Right atrium auricular region (tissue), 2 donors: Measurements from ENCODE around the gene MEDAG. TPM values are rescaled to one million over a fixed set of nuclear protein-coding genes. Genes with fewer than 3 reads are reported as not detected.

Experiments used
- DNase-seq: peaks from one replicate; pipeline ENCODE4 v3.0.0-alpha.2; 2019; ENCODE audit warnings: low spot score
- H3K27ac ChIP-seq, 2 donors: fragments of 200-600 bp; sonication (generic); 1 replicate in 1 of 2; 2 replicates in 1 of 2; pipeline ENCODE4 v1.5.1; 2016 to 2019
- H3K27me3 ChIP-seq, 2 donors: fragments of 200-600 bp; sonication (generic); one replicate each; pipeline versions ENCODE4 v1.5.1 to v1.6.0; 2017 to 2019
- H3K36me3 ChIP-seq: fragments of 200-600 bp; sonication (generic); one replicate; pipeline ENCODE4 v1.5.1; 2016
- H3K4me1 ChIP-seq, 2 donors: fragments of 200-600 bp; sonication (generic); one replicate each; pipeline versions ENCODE4 v1.5.1 to v1.6.0; 2017 to 2019
- H3K4me3 ChIP-seq, 2 donors: fragments of 200-600 bp; sonication (generic); 1 replicate in 1 of 2; 2 replicates in 1 of 2; pipeline ENCODE4 v1.5.1; 2017 to 2019; ENCODE audit warnings: mild to moderate bottlenecking in 1 of 2, moderate library complexity in 1 of 2
- H3K9me3 ChIP-seq, 2 donors: fragments of 200-600 bp; sonication (generic); one replicate each; pipeline ENCODE4 v1.5.1; 2019
- total RNA-seq, 2 donors: library from RNA; depleted of rRNA; stranded (reverse); fragments of >200 nt; gene quantifications; one replicate each; pipeline ENCODE4 v1.1.0, GENCODE V29; 2016
- TF ChIP-seq, protein P1 (sequence below), 2 donors: fragments of 200-600 bp; sonication (generic); IDR thresholded peaks; one replicate each; pipeline ENCODE4 v1.5.1; 2019; ENCODE audit warnings: antibody characterized with exemption in 2 of 2

The MEDAG gene
- total RNA-seq, 2 donors from 2014 or later, result 37.4 to 42.4 TPM

DNA sequence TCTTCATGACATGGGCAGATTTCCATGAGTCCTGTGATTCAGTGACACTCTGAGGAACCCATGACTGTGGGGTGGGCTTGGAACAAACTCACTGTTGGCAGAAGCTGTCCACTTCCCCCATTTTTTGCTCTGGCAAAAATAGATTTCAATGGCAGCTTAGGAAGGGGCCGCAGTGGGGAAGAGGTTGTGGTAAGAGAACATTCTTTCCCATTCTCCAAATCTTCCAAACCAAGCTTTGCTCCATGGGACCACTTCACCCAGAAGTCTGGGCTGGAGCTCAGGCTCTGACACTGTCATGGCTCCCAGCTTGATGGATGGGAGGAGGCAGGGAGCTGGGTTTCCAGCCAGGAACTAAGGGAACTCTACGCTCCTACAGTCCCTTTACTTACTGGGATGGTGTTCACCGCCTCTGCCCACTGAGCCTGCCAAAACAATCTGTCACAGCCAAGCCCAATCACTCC, 24.9 kb upstream of the MEDAG start:
- H3K4me1 ChIP-seq, result peaks cover 0 to 8% of the 10 kb centered on the region in 2 donors
- no peaks in the 10 kb centered on the region for H3K27me3 ChIP-seq
- DNase-seq, result peak; percentile 78
- H3K4me3 ChIP-seq, result no peak overlapping the region
- no peaks in the 10 kb centered on the region for H3K36me3 ChIP-seq
- TF ChIP-seq, protein P1, sequence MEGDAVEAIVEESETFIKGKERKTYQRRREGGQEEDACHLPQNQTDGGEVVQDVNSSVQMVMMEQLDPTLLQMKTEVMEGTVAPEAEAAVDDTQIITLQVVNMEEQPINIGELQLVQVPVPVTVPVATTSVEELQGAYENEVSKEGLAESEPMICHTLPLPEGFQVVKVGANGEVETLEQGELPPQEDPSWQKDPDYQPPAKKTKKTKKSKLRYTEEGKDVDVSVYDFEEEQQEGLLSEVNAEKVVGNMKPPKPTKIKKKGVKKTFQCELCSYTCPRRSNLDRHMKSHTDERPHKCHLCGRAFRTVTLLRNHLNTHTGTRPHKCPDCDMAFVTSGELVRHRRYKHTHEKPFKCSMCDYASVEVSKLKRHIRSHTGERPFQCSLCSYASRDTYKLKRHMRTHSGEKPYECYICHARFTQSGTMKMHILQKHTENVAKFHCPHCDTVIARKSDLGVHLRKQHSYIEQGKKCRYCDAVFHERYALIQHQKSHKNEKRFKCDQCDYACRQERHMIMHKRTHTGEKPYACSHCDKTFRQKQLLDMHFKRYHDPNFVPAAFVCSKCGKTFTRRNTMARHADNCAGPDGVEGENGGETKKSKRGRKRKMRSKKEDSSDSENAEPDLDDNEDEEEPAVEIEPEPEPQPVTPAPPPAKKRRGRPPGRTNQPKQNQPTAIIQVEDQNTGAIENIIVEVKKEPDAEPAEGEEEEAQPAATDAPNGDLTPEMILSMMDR (IDR thresholded peaks at IDR 0.05), result no peak
- H3K27ac ChIP-seq, result peak overlapping the region; percentile 60 to 73
- no peaks in the 10 kb centered on the region for H3K9me3 ChIP-seq

DNA sequence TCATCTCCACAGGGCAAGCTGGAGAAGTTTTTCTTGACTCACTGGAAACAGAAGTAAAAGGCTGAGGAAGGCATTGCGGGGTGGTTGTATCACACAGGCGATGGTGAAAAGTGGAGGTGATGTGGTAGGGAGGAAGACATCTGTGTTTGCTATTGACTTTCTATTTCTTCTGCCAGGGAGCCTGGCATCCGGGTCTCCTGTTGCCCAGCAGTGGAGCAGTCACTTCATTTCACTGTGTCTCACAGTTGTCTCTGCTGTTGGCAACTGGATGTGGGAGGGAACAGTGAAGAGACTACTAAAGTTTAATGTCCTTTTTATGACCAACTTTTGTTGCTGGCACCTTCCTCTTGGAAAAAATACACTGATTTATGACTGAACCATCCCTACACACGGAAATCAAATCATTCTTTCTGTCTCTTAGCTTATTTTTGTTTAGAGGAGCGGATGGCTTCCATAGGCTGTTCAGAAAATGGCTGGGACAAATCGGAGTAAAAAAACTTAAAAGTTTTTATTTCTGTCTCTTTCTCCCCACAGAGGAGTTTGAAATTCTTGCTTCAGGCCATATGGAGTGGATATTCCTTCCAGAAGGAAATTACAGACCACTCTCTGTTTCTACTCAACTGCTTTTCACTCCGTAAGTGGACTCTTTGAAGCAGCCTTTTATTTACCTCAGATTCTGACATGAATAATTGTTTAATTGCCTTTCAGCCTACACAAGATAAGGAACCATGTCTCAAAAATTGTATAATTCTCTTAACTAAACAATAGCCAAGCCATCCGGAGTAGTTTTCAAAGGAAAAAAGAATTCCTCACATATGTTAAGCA, 23.8 kb upstream of the MEDAG start:
- TF ChIP-seq, protein P1 (IDR thresholded peaks at IDR 0.05), result no peak
- DNase-seq, result no peak
- no peaks in the 10 kb centered on the region for H3K27me3 ChIP-seq
- H3K36me3 ChIP-seq, result no peaks in the 10 kb centered on the region
- H3K4me1 ChIP-seq, result peaks cover 0 to 8% of the 10 kb centered on the region in 2 donors
- peak overlapping the region; percentile 60 to 73 for H3K27ac ChIP-seq
- no peaks in the 10 kb centered on the region for H3K9me3 ChIP-seq
- no peak overlapping the region for H3K4me3 ChIP-seq

DNA sequence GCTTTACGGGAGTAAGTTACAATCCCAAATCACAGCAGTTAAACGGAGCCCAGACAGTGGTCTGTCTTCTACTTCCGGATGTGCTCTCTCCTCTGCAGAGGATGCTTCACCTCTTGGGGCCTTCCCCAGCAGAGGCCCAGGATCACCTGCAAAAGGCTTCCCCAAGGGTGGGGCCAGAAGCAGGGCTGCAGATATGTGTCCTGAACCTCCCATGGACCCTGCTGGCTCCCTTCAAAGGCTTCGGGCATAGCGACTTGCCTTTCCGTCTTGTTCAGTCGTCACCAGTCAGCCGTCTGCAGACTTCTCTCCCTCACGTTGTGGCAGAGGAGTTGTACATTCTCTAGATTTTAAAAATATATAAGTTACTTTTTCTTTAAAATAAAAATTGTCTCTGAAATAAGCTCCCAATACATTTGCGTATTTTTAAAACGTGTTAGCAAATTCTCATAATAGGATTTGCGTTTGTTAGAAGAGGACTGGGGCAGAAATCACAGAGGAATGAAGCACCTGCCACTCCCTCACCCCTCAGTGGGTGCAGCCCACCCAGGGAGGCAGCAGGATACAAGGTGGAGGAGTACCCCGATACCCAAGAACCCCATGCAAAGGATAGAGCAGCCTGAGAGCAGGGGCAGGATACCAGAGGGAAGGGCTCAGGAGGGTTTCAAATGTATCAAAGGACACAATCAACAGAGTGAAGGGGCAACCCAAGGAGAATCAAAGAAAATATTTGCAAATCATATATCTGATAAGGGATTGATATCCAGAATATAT, 22.9 kb upstream of the MEDAG start:
- TF ChIP-seq, protein P1 (IDR thresholded peaks at IDR 0.05), result no peak
- Histone ChIP-seq H3K27me3 (no peaks in the 10 kb centered on the region), H3K4me3 (no peak overlapping the region), H3K9me3 (no peaks in the 10 kb centered on the region), H3K4me1 (peaks cover 0 to 8% of the 10 kb centered on the region in 2 donors), H3K27ac (no peak overlapping the region), H3K36me3 (no peaks in the 10 kb centered on the region)
- no peak for DNase-seq

DNA sequence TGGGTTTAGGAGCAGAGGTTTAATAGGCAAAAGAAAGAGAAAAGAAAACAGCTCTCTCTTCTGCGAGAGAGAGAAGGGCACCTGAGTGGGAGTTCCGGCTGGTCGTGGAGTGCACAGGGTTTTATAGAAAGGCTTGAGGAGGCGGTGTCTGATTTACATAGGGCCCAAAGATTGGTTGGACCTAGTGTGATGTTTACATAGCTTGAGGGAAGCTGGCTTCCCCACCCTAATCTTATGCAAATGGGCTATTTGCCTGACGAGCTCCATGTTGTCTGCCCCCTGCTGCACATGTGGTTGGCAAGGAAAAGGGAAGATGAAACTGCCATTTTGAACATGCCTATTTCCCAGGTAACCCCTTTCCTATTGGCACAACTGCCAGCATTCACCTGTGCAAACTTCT, 21.5 kb upstream of the MEDAG start:
- Histone ChIP-seq H3K27ac (no peak overlapping the region), H3K27me3 (no peaks in the 10 kb centered on the region), H3K4me1 (peaks cover 0 to 8% of the 10 kb centered on the region in 2 donors), H3K36me3 (no peaks in the 10 kb centered on the region), H3K9me3 (no peaks in the 10 kb centered on the region), H3K4me3 (no peak overlapping the region)
- no peak for DNase-seq
- TF ChIP-seq, protein P1 (IDR thresholded peaks at IDR 0.05), result no peak

DNA sequence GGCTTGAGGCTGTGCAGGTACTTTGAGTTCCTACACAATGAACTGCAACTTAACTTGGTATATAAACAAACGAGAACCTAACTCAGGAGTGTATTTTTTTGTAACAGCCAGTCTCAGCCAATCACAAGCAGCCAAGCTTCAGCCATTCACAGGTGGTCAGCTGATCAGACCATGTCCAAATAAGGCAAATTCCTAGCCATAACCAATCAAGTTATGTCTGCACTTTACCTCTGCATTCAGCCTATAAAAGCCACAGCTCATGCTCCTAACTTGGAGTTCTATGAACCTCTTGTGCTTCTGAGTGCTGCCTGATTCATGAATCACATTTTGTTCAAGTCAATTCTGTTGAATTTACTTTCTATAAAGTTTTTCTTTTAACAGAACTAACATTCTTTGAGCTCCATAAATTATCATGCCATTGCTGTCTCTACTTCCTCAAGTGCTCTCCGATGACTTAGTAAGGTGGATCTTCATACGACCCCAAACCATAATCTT, 16.8 kb upstream of the MEDAG start:
- Histone ChIP-seq H3K27ac (no peak overlapping the region), H3K4me1 (no peaks in the 10 kb centered on the region), H3K36me3 (no peaks in the 10 kb centered on the region), H3K4me3 (no peak overlapping the region), H3K9me3 (no peaks in the 10 kb centered on the region), H3K27me3 (no peaks in the 10 kb centered on the region)
- DNase-seq, result no peak
- TF ChIP-seq, protein P1 (IDR thresholded peaks at IDR 0.05), result no peak
